Esophagus squamous epithelium (tissue), 5 donors: Measurements from ENCODE around the gene GSPT1. TPM values are rescaled to one million over a fixed set of nuclear protein-coding genes. Genes with fewer than 3 reads are reported as not detected.

Experiments used
- DNase-seq: peaks from one replicate; lab custom pipeline; 2025; lab: John Stamatoyannopoulos, UW
- H3K27ac ChIP-seq, 4 donors: fragments of 200-600 bp; sonication (generic); one replicate each; pipeline ENCODE4 v1.5.1; 2016 to 2019; ENCODE audit warnings: mild to moderate bottlenecking in 1 of 4
- H3K27me3 ChIP-seq, 4 donors: fragments of 200-600 bp; sonication (generic); 1 replicate in 3 of 4; 2 replicates in 1 of 4; pipeline versions ENCODE4 v1.5.1 to v1.6.0; 2017 to 2021; ENCODE audit warnings: antibody characterized with exemption in 1 of 4
- H3K36me3 ChIP-seq, 3 donors: fragments of 200-600 bp; sonication (generic); one replicate each; pipeline ENCODE4 v1.5.1; 2016 to 2019
- H3K4me1 ChIP-seq, 3 donors: fragments of 200-600 bp; sonication (generic); one replicate each; pipeline ENCODE4 v1.5.1; 2017 to 2019
- H3K4me3 ChIP-seq, 4 donors: fragments of 200-600 bp; sonication (generic); 1 replicate in 3 of 4; 2 replicates in 1 of 4; pipeline ENCODE4 v1.5.1; 2016 to 2019; ENCODE audit warnings: mild to moderate bottlenecking in 2 of 4, moderate library complexity in 1 of 4
- H3K9me3 ChIP-seq, 3 donors: fragments of 200-600 bp; sonication (generic); one replicate each; pipeline ENCODE4 v1.5.1; 2016 to 2019
- CTCF ChIP-seq, 6 experiments: fragments of 450-650 bp in 4 of 6; fragments of 200-600 bp in 2 of 6; sonication (generic) in 2 of 6; IDR thresholded peaks; one replicate each; pipeline ENCODE4 v1.5.1; 2016 to 2019; ENCODE audit warnings: antibody characterized with exemption in 6 of 6, mild to moderate bottlenecking in 4 of 6, moderate library complexity in 4 of 6
- POLR2A ChIP-seq, 4 donors: fragments of 450-650 bp; IDR thresholded peaks; one replicate each; pipeline ENCODE4 v1.6.1; 2017; ENCODE audit warnings: antibody characterized with exemption in 4 of 4, mild to moderate bottlenecking in 4 of 4, moderate library complexity in 3 of 4
- WGBS, 2 donors: methylation state at CpG; one replicate each; pipeline ENCODE4 v1.1.5; 2018; 5-methylcytosine and 5-hydroxymethylcytosine counted together
- intact Hi-C: fragments of 100-400 bp; cut with DNase I; formaldehyde crosslinking; loops from one replicate; pipeline ENCODE4 v1.15.0; 2022
- total RNA-seq, 4 donors: library from RNA; depleted of rRNA; stranded (reverse); fragments of >200 nt; gene quantifications; one replicate each; pipeline ENCODE4 v1.1.0, GENCODE V29; 2016
- donor health status: DM: yes; HTN: yes; CAD: no.

Gene GSPT1
- total RNA-seq, 4 donors from 2014 or later: 55.5 to 99.0 (median 78.2) TPM

- no peaks in the 10 kb centered on the region for H3K9me3 ChIP-seq
- TF ChIP-seq POLR2A (IDR thresholded peaks at IDR 0.05) (no peak), CTCF (IDR thresholded peaks at IDR 0.05) (no peak)
- peaks cover 0 to 5% (median 0%) of the 10 kb centered on the region in 3 donors for H3K4me1 ChIP-seq
- no peak overlapping the region for H3K27ac ChIP-seq
- 91 to 97% methylated on average over 5 of the region's 5 CpGs for WGBS, 2 donors
- intact Hi-C loops: no loop called here
- no peaks in the 10 kb centered on the region for H3K27me3 ChIP-seq
- peaks cover 21 to 100% (median 57%) of the 10 kb centered on the region in 3 donors for H3K36me3 ChIP-seq
- H3K4me3 ChIP-seq: no peak overlapping the region
- no peak for DNase-seq
These were observed 31.7 kb downstream of the GSPT1 start for GRCh38 chr16:11884035-11884434.

GRCh38 chr16:11880007-11880406, 35.7 kb downstream of the GSPT1 start:
- intact Hi-C loops: no loop called here
- DNase-seq: no peak
- no peaks in the 10 kb centered on the region for H3K9me3 ChIP-seq
- no peak overlapping the region for H3K27ac ChIP-seq
- TF ChIP-seq CTCF (IDR thresholded peaks at IDR 0.05) (no peak), POLR2A (IDR thresholded peaks at IDR 0.05) (no peak)
- H3K36me3 ChIP-seq: peaks cover 12 to 100% (median 41%) of the 10 kb centered on the region in 3 donors
- no peak overlapping the region for H3K4me3 ChIP-seq
- WGBS, 2 donors: 49 to 65% methylated on average over 5 of the region's 5 CpGs
- peaks cover 0 to 5% (median 0%) of the 10 kb centered on the region in 3 donors for H3K4me1 ChIP-seq
- H3K27me3 ChIP-seq: no peaks in the 10 kb centered on the region

DNA sequence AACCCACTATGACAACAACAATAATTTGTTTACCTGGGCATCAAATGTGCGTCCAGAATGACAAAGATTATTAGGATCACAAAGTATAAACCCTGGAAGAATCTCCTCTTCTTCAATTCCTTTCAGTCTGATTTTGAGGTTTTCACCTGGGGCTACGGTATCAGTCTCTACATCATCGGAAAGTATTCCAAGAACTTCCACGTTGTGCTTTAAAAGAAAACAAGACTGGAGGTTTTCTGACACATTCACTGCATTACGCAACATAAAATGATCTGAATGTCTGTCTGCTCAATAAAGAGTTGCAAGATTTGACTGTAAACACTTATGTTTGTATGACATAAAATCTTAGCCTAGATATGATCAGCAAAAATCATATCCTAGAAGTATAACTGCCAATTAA, 38.4 kb downstream of the GSPT1 start:
- Histone ChIP-seq H3K9me3 (no peaks in the 10 kb centered on the region), H3K4me1 (peaks cover 0 to 5% (median 0%) of the 10 kb centered on the region in 3 donors), H3K27me3 (no peaks in the 10 kb centered on the region), H3K4me3 (no peak overlapping the region), H3K36me3 (peaks cover 8 to 100% (median 26%) of the 10 kb centered on the region in 3 donors), H3K27ac (no peak overlapping the region)
- TF ChIP-seq POLR2A (IDR thresholded peaks at IDR 0.05) (no peak), CTCF (IDR thresholded peaks at IDR 0.05) (no peak)
- 65 to 77% methylated on average over 5 of the region's 5 CpGs for WGBS, 2 donors
- intact Hi-C loops: no loop called here
- DNase-seq: no peak

DNA sequence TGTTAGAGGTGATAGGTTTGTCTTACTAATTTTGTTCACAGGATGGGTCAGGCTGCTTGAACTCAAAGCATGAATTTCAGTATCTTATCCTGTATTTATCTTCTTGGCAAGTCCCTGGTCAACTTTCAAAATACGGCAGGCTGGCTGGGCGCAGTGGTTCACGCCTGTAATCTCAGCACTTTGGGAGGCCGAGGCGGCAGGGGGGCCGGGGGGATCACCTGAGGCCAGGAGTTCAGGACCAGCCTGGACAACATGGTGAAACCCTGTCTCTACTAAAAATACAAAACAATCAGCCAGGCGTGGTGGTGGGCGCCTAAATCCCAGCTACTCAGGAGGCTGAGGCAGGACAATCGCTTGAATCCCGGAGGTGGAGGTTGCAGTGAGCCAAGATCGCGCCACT, 39.5 kb downstream of the GSPT1 start:
- H3K36me3 ChIP-seq: peaks cover 0 to 100% (median 15%) of the 10 kb centered on the region in 3 donors
- no peaks in the 10 kb centered on the region for H3K9me3 ChIP-seq
- peaks cover 0 to 5% (median 0%) of the 10 kb centered on the region in 3 donors for H3K4me1 ChIP-seq
- TF ChIP-seq CTCF (IDR thresholded peaks at IDR 0.05): no peak
- no peak for TF ChIP-seq POLR2A (IDR thresholded peaks at IDR 0.05)
- H3K27ac ChIP-seq: no peak overlapping the region
- intact Hi-C loops: no loop called here
- no peak for DNase-seq
- H3K27me3 ChIP-seq: no peaks in the 10 kb centered on the region
- H3K4me3 ChIP-seq: no peak overlapping the region
- WGBS, 2 donors: 84 to 100% methylated on average over 2 to 7 of the region's 12 CpGs

DNA sequence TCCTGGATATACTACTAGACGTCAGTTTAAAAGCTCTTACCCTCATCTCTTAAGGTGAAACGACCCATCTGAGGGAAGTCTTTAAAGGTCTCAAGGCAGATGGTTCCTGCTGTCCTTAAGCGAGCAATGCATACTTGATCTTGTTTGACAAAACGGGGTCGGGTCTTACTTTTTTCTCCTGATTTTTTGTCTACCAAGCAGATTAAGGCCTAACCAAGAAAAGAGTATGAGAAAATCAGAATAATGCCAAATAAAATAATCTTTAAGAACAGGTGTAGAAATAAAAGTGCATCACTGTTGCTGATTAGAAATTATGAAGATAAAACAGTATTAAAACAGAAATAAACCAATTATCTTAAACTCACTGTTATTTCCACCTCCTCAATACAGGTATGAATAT, 40.0 kb downstream of the GSPT1 start:
- WGBS, 2 donors: 68 to 83% methylated on average over 4 to 5 of the region's 5 CpGs
- no peaks in the 10 kb centered on the region for H3K27me3 ChIP-seq
- peaks cover 0 to 99% (median 9%) of the 10 kb centered on the region in 3 donors for H3K36me3 ChIP-seq
- H3K4me1 ChIP-seq: peaks cover 0 to 5% (median 0%) of the 10 kb centered on the region in 3 donors
- H3K9me3 ChIP-seq: no peaks in the 10 kb centered on the region
- TF ChIP-seq CTCF (IDR thresholded peaks at IDR 0.05): no peak
- no peak for TF ChIP-seq POLR2A (IDR thresholded peaks at IDR 0.05)
- no peak overlapping the region for H3K27ac ChIP-seq
- DNase-seq: no peak
- intact Hi-C loops: no loop called here
- H3K4me3 ChIP-seq: no peak overlapping the region
